ENCODE data around the gene NELFA.
A peak's percentile ranks its signal among the peaks of the same experiment; 100 is the strongest.

Gene NELFA

DNA sequence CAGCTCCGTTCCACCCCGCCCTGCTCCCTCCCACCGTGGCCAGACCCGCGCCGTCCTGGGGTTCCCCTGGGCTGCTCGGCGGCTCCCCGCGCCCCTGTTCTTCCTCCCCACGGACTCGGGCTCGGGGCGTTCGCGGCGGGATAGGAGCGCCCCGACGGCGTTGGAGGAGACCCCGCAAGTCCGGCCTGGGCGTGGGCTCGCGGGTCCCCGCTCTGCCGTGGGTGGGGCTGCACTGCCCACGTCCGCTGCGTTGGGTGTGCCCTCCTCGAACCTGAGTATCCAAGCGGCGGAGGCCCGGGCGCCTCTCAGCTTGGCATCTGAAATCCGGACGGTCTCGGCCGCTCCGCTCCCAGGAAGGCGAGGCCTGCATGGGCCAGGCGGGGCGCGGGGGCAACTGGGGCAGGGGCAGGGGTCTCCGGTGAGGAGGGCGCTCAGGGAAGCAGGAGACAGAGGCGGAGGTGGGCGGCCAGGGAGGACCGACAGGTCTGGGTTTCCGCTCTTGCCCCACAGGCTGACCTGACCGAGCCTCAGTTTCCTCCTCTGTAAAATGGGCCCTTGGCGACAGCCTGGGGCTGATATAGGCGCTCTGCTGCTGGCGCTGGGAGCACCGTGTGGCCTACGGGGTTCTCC is 38.4 kb upstream of the NELFA start:
- no peak for DNase-seq (ENCODE audit: low read depth, low spot score)
- Histone ChIP-seq H3K4me3 (no peak overlapping the region), H3K9ac (ENCODE audit: insufficient read length) (no peak overlapping the region), H3K36me3 (ENCODE audit: insufficient read depth, low read length) (no peaks in the 10 kb centered on the region), H3K9me3 (ENCODE audit: low read depth, low read length) (no peaks in the 10 kb centered on the region), H3K27ac (no peak overlapping the region)
- TF ChIP-seq EZH2 (IDR thresholded peaks at IDR 0.05) (no peak), POLR2AphosphoS5 (IDR thresholded peaks at IDR 0.05; ENCODE audit: borderline replicate concordance, low read depth, low read length) (no peak)

DNA sequence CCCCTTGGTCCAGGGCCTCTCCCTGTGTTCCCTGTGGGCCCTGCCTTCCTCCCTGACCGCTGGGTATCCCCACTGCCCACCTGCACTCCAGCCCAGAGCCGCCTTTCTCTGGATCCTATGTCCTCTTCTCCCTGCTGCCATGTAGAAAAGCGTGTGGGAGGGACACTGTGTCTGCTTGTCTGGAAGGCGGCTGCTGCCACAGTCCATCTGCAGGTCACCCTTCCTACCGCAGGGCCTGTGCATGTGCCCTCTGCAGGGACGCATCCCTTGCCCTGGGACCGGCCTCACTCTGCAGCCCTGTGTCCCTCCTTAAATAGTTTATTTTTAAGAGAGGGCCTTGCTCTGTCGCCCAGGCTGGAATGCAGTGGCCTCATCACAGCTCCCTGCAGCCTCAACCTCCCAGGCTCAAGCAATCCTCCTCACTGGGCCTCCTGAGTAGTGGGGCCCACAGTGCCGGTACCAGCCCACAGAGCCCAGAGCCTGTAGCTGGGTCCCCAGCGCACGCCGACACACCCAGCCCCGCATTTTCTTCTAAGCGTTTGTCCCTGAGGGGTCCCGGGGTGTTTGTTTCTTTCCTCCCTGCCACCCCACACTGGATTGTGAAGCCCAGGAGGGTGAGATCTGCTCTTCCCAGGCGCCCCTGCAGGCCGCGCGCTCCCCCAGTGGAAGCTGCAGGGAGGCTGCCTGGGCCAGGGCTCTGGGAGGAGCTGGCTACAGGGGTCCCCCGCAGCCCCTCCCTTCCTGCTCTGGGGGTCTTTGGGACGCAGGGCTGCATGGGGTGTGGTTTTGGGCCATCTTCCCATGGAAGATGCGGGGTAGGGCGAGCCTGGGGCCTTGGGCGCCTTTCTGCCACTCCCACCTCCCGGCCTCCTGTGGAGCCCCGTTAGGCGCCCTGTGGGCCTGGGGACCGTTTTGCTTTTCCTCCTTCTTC is 37.5 kb upstream of the NELFA start:
- Histone ChIP-seq H3K9ac (ENCODE audit: insufficient read length) (no peak overlapping the region), H3K36me3 (ENCODE audit: insufficient read depth, low read length) (no peaks in the 10 kb centered on the region), H3K4me3 (no peak overlapping the region), H3K9me3 (ENCODE audit: low read depth, low read length) (no peaks in the 10 kb centered on the region), H3K27ac (no peak overlapping the region)
- no peak for DNase-seq (ENCODE audit: low read depth, low spot score)
- TF ChIP-seq FOXP2 (optimal IDR thresholded peaks at IDR 0.05; ENCODE audit: control extremely low read depth, extremely low read length, insufficient read depth) (no peak), POLR2AphosphoS5 (IDR thresholded peaks at IDR 0.05; ENCODE audit: borderline replicate concordance, low read depth, low read length) (no peak), EZH2 (IDR thresholded peaks at IDR 0.05) (no peak)

DNA sequence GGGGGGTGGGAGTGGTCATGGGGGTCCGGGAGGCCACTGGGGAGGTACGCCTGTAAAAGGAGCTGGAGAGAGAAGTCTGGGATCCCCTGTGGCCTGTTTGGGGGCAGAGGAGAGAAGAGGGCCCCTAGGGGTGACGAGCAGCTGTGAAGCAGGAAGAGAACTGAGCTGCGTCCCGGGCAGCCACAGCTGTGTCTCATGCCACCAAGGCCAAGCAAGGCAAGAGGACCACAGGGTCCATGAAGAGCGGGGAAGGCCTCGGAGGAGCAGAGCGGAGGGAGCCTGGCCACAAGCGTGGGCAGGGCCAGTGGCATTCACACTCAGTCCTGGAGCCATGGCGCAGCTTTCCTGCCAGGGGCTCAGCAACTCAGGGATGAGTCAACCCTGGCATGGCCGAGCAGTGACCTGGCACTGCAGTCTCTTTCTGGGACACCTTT is 36.8 kb upstream of the NELFA start:
- Histone ChIP-seq H3K36me3 (ENCODE audit: insufficient read depth, low read length) (no peaks in the 10 kb centered on the region), H3K9me3 (ENCODE audit: low read depth, low read length) (no peaks in the 10 kb centered on the region), H3K9ac (ENCODE audit: insufficient read length) (no peak overlapping the region), H3K27ac (no peak overlapping the region), H3K4me3 (no peak overlapping the region)
- no peak for DNase-seq (ENCODE audit: low read depth, low spot score)
- TF ChIP-seq EZH2 (IDR thresholded peaks at IDR 0.05): no peak

DNA sequence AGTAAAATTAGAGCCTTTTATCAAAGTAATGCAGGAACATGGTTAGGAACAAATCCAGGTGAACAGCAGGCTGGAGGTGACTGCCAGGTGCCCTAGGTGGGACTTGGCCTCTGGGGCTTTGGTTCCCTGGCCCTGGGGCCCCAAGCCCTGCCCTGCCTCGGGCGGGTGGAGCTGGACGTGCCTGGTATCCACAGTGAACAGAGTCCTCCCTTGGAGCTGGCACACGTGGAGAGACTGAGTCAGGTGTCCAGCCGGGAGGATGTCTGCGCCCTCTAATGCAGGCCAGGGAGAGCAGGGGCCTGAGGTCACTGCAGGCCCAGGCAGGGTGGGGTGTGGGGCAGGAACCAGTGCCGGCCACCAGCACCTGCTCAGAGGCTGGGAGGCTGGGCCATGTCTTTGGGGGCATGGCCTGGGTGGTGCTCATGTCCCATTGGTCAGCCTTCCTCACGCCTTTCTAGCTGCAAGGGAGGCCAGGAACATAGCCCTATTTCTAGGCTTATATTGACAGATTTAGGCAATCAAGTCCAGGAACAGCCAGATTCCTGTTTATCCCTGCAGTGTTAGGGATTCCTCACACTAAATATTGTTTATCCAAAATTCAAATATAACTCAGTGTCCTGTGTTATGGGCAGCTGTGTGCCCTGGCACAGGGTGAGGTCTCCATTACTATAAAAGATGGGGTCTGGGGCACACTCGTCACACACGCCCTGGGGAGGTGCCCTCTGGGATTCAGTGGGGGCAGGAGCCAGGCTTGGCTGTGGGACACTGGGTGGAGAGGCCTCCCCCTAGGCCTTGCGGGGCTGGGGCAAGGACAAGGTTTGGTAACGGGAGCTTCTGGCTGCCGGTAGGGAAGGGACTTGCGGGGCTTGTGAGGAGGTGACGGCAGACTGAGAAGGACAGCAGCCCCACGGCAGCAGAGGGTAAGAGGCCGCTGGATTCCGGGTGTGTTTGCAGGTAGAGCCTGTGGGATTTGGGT is 36.1 kb upstream of the NELFA start:
- DNase-seq (ENCODE audit: low read depth, low spot score): no peak
- H3K9ac ChIP-seq (ENCODE audit: insufficient read length): no peak overlapping the region
- no peaks in the 10 kb centered on the region for H3K36me3 ChIP-seq (ENCODE audit: insufficient read depth, low read length)
- no peak overlapping the region for H3K27ac ChIP-seq
- H3K4me3 ChIP-seq: no peak overlapping the region
- TF ChIP-seq EZH2 (IDR thresholded peaks at IDR 0.05) (no peak), POLR2AphosphoS5 (IDR thresholded peaks at IDR 0.05; ENCODE audit: borderline replicate concordance, low read depth, low read length) (no peak), FOXP2 (optimal IDR thresholded peaks at IDR 0.05; ENCODE audit: control extremely low read depth, extremely low read length, insufficient read depth) (no peak)
- H3K9me3 ChIP-seq (ENCODE audit: low read depth, low read length): no peaks in the 10 kb centered on the region

DNA sequence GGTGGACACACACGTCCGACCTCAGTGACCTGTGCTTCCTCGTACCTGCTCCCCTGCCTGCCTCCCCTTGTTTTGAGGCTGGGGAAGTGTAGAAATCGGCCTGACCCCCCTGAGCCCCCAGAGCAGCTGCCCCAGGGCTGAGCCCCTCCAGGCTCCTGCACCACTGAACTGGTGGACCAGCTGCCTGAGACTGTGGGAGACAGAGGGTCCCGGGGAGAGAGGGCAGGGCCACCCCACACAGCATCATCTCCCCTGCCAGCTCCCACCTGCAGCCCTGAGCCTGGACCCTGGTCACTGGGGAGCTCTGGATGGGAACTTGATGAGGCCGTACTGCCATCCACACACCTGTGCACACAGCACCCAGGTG is 35.3 kb upstream of the NELFA start:
- no peak for TF ChIP-seq POLR2AphosphoS5 (IDR thresholded peaks at IDR 0.05; ENCODE audit: borderline replicate concordance, low read depth, low read length)
- no peak for DNase-seq (ENCODE audit: low read depth, low spot score)
- H3K9me3 ChIP-seq (ENCODE audit: low read depth, low read length): no peaks in the 10 kb centered on the region

DNA sequence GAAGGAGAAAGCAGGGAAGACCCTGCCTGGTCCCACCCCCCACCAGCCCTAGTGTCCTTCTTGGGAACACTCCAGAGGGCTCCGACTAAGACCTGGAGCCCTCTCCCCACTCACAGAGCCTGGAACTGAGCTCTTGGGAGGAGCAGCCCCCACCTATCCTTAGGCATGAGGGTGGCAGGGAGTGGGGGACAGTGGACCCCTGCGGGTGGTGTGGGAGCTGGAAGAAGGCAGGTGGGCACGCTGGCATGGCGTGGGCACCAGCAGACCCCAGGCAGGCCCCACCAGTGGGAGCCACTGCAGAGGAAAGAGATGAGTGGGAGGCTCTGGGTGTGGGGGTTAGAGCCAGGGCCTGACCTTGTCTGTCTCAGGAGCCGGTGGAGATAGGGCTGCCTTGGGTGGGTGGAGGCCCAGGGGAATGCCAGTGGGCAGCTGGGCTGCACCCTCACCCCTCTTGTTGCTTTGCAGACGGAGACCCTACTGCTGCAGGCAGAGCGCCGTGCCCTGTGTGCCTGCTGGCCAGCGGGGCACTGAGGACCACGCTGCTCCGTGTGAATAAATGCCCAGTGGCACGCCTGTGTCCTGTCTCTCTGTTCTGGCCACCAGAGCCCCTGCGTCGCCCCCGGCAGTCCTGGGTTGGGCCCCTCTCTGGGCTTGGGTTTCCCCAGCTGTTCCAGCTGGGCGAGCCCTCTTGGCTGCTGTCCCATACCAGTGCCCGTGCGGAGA is 34.8 kb upstream of the NELFA start:
- no peak for DNase-seq (ENCODE audit: low read depth, low spot score)
- Histone ChIP-seq H3K27ac (no peak overlapping the region), H3K9me3 (ENCODE audit: low read depth, low read length) (no peaks in the 10 kb centered on the region), H3K4me3 (no peak overlapping the region), H3K36me3 (ENCODE audit: insufficient read depth, low read length) (no peaks in the 10 kb centered on the region), H3K9ac (ENCODE audit: insufficient read length) (no peak overlapping the region)
- TF ChIP-seq EZH2 (IDR thresholded peaks at IDR 0.05) (no peak), FOXP2 (optimal IDR thresholded peaks at IDR 0.05; ENCODE audit: control extremely low read depth, extremely low read length, insufficient read depth) (no peak), POLR2AphosphoS5 (IDR thresholded peaks at IDR 0.05; ENCODE audit: borderline replicate concordance, low read depth, low read length) (no peak)

More for the DNA sequence above, 35.3 kb upstream of the NELFA start:
- no peak overlapping the region for H3K27ac ChIP-seq
- no peaks in the 10 kb centered on the region for H3K36me3 ChIP-seq (ENCODE audit: insufficient read depth, low read length)
- H3K9ac ChIP-seq (ENCODE audit: insufficient read length): no peak overlapping the region
- no peak overlapping the region for H3K4me3 ChIP-seq

DNA sequence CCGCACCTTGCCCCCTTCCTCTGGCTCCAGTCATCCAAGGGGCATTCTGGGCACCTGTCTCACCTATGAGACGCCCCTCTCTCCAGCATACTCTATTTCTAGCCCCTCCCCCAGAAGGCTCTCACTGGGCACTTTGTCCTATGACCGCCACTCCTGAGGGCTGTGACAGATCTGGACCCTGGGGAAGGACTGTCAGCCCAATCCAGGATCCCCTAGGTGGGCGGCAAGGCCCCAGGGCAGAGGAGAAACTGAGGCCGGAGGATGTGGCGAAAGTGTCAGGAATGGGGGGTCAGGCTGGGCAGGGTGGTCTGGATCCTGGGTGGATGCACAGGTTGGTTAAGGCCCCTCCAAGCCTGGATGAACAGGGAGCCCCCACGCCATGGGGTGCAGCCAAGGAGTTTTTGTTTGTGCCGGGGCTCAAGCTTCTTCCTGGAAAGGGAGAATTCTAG is 34.2 kb upstream of the NELFA start:
- DNase-seq (ENCODE audit: low read depth, low spot score): no peak
- Histone ChIP-seq H3K9me3 (ENCODE audit: low read depth, low read length) (no peaks in the 10 kb centered on the region), H3K9ac (ENCODE audit: insufficient read length) (no peak overlapping the region), H3K27ac (no peak overlapping the region), H3K4me3 (peak overlapping the region; percentile 84), H3K36me3 (ENCODE audit: insufficient read depth, low read length) (no peaks in the 10 kb centered on the region)
- TF ChIP-seq EZH2 (IDR thresholded peaks at IDR 0.05): no peak

All from SK-N-MC (cell line).